ENCODE data around the gene ZNF774.

DNA sequence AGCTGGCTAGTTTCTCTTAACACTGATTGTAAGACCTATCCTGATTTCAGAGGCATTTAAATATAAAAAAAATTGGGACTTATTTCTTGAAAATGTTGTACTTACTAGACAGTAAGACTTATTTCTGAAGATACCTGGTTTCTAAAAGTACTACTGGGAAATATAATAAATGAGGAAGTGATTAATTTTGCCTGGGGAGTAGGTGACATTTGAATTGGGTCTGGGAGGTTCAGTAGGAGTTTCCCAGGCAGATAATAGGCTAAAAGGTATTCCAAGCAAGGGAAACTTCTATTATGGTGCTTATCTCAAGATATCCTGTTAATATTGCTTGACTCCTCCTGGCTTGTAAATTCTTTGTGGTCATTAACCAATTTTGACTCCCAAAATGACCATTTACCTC is 29.4 kb downstream of the ZNF774 start:
- TF ChIP-seq, protein P1, sequence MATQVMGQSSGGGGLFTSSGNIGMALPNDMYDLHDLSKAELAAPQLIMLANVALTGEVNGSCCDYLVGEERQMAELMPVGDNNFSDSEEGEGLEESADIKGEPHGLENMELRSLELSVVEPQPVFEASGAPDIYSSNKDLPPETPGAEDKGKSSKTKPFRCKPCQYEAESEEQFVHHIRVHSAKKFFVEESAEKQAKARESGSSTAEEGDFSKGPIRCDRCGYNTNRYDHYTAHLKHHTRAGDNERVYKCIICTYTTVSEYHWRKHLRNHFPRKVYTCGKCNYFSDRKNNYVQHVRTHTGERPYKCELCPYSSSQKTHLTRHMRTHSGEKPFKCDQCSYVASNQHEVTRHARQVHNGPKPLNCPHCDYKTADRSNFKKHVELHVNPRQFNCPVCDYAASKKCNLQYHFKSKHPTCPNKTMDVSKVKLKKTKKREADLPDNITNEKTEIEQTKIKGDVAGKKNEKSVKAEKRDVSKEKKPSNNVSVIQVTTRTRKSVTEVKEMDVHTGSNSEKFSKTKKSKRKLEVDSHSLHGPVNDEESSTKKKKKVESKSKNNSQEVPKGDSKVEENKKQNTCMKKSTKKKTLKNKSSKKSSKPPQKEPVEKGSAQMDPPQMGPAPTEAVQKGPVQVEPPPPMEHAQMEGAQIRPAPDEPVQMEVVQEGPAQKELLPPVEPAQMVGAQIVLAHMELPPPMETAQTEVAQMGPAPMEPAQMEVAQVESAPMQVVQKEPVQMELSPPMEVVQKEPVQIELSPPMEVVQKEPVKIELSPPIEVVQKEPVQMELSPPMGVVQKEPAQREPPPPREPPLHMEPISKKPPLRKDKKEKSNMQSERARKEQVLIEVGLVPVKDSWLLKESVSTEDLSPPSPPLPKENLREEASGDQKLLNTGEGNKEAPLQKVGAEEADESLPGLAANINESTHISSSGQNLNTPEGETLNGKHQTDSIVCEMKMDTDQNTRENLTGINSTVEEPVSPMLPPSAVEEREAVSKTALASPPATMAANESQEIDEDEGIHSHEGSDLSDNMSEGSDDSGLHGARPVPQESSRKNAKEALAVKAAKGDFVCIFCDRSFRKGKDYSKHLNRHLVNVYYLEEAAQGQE (IDR thresholded peaks at IDR 0.05; ENCODE audit: insufficient read depth in 1 of 2, low read depth in 2 of 2, low read length in 2 of 2), result no peak
- TF ChIP-seq POLR2AphosphoS5 (IDR thresholded peaks at IDR 0.05; ENCODE audit: low read depth, low read length) (no peak), TAF1 (IDR thresholded peaks at IDR 0.05; ENCODE audit: borderline replicate concordance, insufficient read depth, low read length) (no peak), SIN3A (IDR thresholded peaks at IDR 0.05; ENCODE audit: borderline replicate concordance, insufficient read depth, low read length) (no peak), FOXP2 (optimal IDR thresholded peaks at IDR 0.05; ENCODE audit: borderline replicate concordance, extremely low read depth, extremely low read length, insufficient read depth) (no peak)

Data from PFSK-1 (cell line).